ENCODE measurements around the gene UBXN11.
A peak's percentile ranks its signal among the peaks of the same experiment; 100 is the strongest.
"Not testable (repeated sequence)": the region's sequence is repeated elsewhere in the genome, so short reads cannot be mapped to it uniquely, and the experiment has no call there.

Gene UBXN11

DNA sequence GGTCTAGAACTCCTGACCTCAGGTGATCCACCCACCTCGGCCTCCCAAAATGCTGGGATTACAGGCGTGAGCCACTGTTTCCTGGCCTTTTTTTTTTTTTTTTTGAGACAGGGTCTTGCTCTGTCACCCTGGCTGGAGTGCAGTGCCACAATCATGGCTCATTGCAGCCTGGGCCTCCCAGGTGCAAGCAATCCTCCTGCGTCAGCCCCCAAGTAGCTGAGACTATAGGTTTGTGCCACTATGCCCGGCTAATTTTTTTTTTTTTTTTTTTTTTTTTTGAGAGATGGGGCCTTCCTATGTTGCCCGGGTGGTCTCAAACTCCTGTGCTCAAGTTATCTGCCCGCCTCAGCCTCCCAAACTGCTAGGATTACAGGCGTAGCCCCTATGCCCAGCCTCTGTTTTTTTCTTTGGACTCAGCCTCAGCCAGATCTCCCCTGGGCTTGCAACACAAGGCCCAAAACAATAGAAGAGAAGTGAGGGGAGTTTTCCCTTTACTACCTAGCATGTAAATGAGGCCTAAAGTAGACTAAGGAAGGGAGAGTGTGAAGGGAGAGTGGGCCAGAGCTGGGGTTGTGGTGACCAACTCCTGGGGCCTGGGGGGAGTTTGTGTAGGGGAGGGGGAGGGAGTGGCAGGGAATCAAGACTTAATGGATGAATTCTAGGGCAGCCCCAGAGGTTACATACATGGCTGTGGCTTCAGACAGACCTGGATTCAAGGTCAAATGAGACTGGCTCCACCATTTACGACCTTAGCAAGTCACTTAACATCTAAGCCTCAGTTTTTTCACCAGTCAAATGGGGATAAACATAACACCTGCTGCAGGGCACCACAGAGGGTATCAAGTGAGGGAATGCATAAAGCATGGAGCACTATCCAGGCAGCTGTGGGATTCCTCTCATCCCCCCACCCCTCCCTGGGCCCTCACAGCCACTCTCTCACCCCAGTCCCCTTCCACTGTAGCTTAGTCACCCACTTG, 9.7 kb upstream of the UBXN11 start:
- H3K4me3 ChIP-seq (ENCODE audit: low read depth, low read length) = no peak overlapping the region
- no peak for DNase-seq (ENCODE audit: low read depth)

GRCh38 chr1:26314501-26314900, 8.1 kb upstream of the UBXN11 start:
- no peak for DNase-seq (ENCODE audit: low read depth)
- H3K4me3 ChIP-seq (ENCODE audit: low read depth, low read length) = no peak overlapping the region

DNA sequence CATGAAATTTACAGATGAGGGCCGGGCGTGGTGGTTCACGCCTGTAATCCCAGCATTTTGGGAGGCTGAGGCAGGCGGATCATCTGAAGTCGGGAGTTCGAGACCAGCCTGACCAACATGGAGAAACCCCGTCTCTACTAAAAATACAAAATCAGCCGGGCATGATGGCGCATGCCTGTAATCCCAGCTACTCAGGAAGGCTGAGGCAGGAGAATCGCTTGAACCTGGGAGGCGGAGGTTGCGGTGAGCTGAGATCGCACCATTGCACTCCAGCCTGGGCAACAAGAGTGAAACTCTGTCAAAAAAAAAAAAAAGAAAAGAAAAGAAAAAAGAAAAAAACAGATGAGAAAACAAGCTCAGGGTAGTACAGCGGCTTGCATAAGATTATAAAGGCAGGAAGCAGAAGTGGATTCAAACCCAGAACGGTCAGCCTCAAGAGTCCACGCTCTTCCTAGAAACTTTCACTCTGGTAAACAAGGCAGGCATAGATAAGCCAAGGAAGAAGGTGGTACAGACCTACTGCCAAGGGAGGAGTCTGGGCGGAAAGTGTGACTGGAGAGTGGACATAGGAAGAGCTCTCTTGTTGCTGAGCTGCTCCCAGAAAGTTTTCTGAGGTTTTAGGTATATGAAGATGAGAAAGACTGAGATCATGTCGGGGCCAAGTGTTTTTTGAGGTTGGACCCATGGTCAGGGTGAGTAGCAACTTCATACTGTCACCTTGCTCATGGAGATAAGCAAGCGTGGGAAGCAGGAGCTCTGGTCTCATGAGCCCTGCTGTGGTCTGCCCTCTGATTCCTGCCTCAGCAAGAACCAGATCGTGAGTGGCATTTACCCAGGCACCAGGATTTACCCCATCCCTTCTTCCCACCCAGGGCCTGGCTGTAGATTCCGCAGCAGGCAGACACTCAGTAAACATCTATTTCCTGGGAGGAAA, 1.8 kb upstream of the UBXN11 start:
- DNase-seq (ENCODE audit: low read depth) = not testable (repeated sequence)

DNA sequence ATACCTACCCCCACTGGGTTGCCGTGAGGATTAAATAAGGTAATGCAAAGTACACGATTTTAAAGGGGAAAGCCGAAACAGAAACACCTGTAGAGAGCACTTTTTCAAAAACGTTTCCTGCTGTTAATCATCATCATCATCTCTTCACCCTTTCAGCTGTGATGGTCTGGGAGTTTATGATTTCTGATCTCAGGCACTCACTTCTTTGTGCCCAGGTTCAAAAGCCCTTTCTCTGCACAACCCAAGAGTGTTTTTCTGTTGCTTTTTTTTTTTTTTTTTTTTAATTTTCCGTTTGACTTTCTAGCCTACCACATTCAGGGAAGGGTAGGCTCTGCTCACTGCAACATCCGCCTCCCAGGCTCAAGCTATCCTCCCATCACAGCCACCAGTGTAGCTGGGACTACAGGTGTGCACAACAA, 936 bp upstream of the UBXN11 start:
- no peak overlapping the region for H3K4me3 ChIP-seq (ENCODE audit: low read depth, low read length)
- DNase-seq (ENCODE audit: low read depth) = no peak

More for the DNA sequence above, 1.8 kb upstream of the UBXN11 start:
- H3K4me3 ChIP-seq (ENCODE audit: low read depth, low read length) = not testable (repeated sequence)

DNA sequence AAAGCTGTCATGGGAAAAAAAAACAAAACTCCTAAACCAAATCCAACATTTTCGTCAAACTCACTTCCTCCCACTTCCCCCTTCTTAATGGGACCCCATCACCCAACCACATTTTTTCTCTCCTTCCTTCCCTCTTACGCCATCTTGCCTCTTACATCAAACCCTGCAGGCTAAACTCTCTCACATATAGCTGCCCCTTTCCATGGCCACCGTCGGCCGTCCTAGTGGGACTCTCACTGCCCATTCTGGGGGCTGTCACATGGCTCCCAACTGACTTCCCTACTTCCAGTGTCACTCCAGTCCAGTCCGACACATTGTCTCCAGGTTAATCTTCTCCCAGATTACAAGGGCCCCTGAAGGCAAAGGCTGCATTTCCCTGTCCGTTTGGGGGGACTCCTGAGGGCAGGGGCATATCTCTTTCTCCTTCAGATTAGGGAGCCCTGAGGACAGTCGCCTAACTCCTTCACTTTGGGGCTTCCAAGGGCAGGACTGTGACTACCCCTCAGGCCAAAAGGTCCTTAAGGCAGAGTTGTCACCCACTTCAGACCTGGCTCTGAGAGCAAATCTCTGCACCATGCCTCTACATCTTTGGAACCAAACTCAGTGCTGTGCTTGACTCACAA, 658 bp downstream of the UBXN11 start:
- H3K4me3 ChIP-seq (ENCODE audit: low read depth, low read length) = peak overlapping the region; percentile 79
- DNase-seq (ENCODE audit: low read depth) = no peak

DNA sequence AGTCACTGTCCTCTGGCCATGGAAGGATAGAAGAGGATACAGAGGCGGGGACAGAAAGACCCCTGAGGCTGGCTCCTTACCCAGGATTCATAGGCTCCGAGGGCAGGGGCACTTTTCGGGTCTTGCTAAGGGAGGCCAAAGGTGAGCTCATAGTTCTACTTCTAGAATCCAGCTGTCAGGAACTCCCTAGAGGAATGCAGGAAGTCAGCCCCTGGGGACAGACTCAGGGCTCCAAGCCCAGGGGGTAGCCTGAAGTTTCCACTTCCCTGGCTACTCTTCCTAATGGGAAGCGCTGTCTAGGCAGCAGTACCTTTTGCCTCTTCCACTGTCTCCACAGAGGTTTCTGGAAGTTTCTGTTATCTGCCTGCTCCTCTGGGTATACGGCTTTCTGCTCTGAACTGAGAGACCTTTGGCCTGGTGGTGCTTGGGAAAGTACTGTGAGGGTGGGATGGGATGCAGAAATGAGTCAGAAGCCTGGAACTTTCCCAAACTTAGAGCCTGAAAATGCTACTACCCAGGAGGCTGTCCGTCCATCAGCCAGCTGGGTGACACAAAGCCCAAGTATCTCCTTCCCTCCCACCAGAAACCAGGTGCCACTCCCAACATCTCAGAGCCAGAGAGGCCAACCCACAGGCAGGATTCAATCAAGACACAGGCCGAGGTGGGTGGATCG, 3.6 kb downstream of the UBXN11 start:
- DNase-seq (ENCODE audit: low read depth) = peak; percentile 47
- no peak overlapping the region for H3K4me3 ChIP-seq (ENCODE audit: low read depth, low read length)

- DNase-seq (ENCODE audit: low read depth) = no peak
- H3K4me3 ChIP-seq (ENCODE audit: low read depth, low read length) = no peak overlapping the region
Measured at GRCh38 chr1:26300578-26301275, 5.7 kb downstream of the UBXN11 start.

DNA sequence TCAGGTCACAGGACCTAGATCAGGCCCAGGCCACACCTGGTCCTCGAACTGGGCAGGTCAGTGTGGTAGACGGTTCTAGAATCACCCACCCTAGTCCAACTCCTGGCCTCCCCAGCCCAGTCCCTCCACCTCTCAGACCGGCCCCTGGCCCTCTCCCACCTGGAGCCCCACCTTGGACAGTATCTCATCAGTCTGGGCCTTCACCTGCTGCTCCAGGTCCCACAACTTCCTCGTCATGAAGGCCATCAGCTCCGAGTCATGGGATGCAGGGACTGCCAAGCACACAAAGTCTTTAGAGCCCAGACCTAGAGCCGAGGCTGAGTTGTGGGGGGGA, 8.7 kb downstream of the UBXN11 start:
- H3K4me3 ChIP-seq (ENCODE audit: low read depth, low read length) = no peak overlapping the region
- no peak for DNase-seq (ENCODE audit: low read depth)

DNA sequence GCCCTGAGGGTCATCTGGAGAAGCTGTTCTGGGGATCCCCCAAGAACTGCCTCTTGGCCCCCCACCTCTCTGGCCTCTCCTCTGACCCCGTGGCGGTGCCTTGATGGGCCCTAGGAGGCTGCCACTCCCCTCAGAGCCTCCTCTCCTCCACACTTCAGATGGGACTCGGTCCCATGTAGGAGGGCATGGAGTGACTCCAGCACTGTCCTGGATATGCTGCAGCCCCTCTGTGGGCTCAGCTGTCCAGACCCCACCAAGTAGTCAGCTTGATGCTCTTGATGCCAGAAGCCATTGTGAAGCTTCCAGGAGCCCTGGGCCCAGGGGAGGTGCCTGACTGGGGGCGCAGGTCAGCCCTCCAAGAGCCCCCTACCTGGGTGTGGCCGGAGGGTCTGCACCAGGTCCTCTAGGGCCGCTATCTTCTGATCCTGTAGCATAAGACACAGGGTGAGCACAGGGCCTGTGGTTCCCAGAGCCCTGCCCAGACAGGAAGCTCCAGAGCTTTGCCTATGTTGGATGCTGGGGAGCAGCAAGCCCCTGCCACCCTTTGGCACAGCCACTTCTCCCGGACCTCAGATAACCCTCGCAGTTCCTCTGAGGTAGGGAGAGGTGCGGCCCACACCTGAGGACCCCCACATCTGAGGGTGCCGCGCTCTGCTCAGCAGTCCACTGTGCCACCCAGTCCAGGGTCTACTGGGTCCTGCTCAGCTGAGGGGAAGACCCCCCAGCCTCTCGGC, 9.2 kb downstream of the UBXN11 start:
- no peak overlapping the region for H3K4me3 ChIP-seq (ENCODE audit: low read depth, low read length)
- no peak for DNase-seq (ENCODE audit: low read depth)

GRCh38 chr1:26296340-26297056, 9.9 kb downstream of the UBXN11 start:
- DNase-seq (ENCODE audit: low read depth) = no peak
- H3K4me3 ChIP-seq (ENCODE audit: low read depth, low read length) = no peak overlapping the region

DNA sequence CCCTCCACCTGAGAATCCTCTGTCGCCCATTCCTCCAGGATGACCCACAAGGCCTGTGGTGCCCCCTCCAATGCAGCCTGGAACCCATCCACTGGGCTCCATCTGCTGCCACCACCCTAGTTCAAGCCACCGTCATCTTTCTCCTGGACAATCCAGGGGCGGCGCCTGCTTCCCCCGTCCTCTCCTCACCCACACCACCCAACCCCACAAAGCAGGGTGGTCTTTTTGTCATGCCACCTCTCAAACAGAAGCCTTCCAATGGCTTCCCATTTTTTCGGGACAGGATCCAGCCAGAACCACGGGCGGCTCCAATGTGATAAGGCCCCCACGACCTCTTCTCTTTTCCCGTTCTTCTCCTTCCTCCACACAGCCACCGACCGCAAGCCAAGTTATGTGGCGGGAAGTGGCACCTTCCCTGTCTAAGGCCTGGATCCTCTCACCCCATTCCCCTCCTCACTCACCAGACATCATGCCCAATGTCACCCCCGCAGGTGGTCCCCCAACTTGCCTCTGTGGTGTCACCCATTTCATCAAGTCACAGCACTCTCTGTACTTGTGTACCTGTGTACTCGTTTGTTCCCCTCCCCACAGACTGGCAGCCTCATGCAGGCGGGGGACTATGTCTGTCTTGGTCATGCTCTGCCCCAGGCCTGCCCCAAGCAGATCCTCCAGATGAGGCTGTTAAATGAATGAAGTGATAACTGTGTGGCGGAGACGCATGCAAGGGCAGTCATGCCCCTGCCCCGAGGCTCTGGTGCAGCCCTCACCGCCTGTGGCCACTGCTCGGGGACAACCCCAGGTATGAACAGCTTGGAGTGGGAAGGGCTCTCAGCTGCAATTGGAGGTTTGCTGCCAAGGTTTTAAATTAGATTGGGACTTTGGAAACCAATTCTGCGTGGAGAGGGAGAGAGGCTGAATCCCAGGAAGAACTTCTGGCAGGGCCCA, 11.0 kb downstream of the UBXN11 start:
- DNase-seq (ENCODE audit: low read depth) = no peak

DNA sequence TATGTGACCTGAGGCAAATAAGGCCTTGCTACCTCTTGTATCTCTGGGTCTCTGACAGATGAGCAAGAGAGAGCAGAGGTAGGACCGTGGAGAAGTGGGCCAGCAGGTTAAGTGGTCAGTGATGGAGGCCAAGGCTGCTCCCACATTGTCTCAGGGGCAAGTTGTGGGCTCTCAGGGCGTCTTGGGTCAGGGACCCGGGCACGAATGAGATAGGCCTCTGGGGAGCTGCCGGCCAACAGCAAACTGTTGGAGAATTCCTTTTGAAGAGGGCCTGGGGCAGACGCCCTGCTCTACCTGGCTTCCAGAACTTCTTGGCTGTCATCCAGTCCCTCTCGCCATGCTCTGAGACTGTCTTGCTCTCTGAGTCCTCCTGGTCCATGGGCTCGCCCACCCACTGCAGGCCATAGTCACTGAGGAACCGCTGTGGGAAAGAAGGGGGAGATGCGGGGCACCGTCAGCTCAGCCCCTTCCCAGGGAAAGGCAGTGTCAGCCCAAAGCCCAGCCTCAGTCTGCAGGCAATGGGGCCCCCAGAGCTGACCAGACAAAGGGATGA, 12.4 kb downstream of the UBXN11 start:
- DNase-seq (ENCODE audit: low read depth) = no peak
- no peak overlapping the region for H3K4me3 ChIP-seq (ENCODE audit: low read depth, low read length)

More for the DNA sequence above, 11.0 kb downstream of the UBXN11 start:
- H3K4me3 ChIP-seq (ENCODE audit: low read depth, low read length) = no peak overlapping the region

DNA sequence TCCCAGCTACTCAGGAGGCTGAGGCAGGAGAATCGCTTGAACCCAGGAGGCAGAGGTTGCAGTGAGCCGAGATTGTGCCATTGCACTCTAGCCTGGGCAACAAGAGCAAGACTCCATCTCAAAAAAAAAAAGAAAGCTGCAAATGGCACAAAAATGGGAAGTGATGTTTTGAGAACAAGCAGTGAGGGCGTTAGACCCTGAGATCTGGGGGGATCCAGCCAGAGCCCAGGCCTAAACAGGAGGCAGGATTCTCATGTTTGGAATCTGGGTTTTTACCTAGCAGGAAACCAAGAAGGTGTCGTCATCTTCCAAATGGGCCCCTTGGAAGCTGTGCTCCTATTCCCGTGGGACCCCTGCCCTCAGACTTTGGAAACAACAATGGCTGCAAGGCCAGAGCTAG, 13.7 kb downstream of the UBXN11 start:
- DNase-seq (ENCODE audit: low read depth); H3K4me3 ChIP-seq (ENCODE audit: low read depth, low read length): not testable (repeated sequence)

GRCh38 chr1:26291939-26292338, 14.5 kb downstream of the UBXN11 start:
- no peak for DNase-seq (ENCODE audit: low read depth)
- no peak overlapping the region for H3K4me3 ChIP-seq (ENCODE audit: low read depth, low read length)

DNA sequence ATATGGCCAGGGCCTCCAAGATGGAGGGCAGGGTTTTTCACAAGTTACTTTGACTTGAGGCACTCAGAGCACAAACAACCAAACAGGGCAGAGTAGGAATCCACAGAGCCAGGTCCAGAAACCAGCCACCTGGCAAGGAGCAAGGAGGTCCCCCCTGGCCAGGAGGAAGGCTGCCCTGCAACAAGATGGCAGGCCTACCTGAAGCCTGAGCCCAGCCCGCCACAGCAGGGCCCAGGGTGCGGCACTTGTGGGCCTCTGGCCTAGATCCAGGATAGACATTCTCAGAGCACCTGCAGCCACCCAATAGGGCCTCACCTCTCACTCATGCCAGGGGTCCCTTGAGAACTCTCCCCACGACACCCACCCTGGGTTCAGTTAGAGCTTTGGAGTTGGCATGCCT, 15.0 kb downstream of the UBXN11 start:
- no peak overlapping the region for H3K4me3 ChIP-seq (ENCODE audit: low read depth, low read length)
- DNase-seq (ENCODE audit: low read depth) = no peak

GRCh38 chr1:26290882-26291261, 15.6 kb downstream of the UBXN11 start:
- no peak for DNase-seq (ENCODE audit: low read depth)
- no peak overlapping the region for H3K4me3 ChIP-seq (ENCODE audit: low read depth, low read length)

All from skeletal muscle cell (primary cell).